HG02973 (cell line): ENCODE results near the gene GRK1.

Source experiments
- ATAC-seq: cut with Tn5 transposase; IDR thresholded peaks from one replicate; pipeline ENCODE4 v1.9.1; 2021; ENCODE audit warnings: moderate library complexity; ENCODE audit not compliant: unreplicated experiment

The GRK1 gene

DNA sequence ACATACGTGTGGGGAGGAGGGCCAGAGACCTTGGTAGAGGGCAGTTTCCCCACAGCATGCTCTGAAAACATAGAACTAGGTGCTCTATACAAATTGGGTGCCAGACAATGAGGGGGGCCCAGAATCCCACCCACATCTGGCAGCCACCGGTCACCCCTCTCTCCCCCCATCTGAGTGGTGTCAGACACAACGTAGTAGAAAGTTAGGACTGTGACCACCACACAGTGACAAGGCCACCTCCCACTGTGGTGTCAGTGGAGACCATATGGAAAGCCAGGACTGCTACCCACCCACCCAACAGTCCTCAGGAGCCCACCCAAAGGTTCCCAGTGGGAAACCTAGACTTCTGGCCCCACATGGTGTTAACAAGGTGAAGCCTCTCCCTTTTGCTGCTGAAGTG, 7.0 kb upstream of the GRK1 start:
- ATAC-seq, result no peak

GRCh38 chr13:113661509-113661908, 5.5 kb upstream of the GRK1 start:
- no peak for ATAC-seq

DNA sequence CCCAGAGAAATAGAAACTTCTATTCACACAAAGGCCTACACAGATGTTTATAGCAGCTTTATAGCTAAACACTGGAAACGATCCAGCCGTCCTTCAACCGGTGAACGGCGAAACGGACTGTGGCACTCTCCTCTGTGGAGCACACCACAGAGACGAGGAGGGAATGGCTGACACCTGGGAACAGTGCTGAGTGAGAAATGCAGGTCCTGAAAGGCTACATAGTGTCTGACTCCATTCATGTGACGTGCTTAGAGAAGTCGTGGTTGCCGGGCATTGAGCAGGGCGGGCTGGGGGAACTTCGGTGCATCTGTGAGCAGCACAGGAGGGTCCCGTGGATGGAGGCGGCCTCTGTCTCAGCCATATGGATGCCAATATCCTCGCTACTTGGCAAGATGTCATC, 3.1 kb upstream of the GRK1 start:
- no peak for ATAC-seq

- no peak for ATAC-seq
These were observed 2.0 kb upstream of the GRK1 start for GRCh38 chr13:113664751-113665596.

DNA sequence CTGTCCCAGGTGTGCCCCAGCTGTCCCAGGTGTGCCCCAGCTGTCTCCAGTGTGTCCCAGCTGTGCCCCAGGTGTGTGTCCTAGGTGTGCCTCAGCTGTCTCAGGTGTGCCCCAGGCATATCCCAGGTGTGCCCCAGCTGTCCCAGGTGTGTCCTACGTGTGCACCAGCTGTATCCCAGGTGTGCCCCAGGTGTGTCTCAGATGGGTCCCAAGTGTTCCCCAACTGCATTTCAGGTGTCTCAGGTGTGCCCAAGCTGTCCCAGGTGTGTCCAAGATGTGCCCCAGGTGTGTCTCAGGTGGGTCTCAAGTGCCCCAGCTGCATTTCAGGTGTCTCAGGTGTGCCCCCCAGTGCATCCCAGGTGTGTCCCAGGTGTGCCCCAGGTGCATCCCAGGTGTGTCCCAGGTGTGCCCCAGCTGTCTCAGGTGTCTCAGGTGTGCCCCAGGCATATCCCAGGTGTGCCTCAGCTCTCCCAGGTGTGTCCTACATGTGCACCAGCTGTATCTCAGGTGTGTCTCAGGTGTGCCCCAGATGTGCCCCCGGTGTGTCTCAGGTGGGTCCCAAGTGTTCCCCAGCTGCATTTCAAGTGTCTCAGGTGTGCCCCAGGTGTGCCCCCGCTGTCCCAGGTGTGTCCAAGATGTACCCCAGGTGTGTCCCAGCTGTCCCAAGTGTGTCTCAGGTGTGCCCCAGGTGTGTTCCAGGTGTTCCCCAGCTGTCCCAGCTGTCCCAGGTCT, 1.3 kb upstream of the GRK1 start:
- ATAC-seq, result no peak

DNA sequence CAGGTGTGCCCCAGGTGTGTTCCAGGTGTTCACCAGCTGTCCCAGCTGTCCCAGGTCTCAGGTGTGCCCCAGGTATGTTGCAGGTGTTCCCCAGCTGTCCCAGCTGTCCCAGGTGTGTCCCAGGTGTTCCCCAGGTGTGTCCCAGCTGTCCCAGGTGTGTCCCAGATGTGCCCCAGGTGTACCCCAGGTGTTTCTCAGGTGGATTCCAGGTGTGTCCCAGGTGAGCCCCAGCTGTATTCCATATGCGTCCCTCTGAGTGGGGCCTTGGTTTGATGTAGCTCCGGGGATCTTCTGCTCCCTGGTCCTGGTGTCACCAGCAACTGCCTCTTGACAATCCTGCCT, 719 bp upstream of the GRK1 start:
- ATAC-seq, result no peak

DNA sequence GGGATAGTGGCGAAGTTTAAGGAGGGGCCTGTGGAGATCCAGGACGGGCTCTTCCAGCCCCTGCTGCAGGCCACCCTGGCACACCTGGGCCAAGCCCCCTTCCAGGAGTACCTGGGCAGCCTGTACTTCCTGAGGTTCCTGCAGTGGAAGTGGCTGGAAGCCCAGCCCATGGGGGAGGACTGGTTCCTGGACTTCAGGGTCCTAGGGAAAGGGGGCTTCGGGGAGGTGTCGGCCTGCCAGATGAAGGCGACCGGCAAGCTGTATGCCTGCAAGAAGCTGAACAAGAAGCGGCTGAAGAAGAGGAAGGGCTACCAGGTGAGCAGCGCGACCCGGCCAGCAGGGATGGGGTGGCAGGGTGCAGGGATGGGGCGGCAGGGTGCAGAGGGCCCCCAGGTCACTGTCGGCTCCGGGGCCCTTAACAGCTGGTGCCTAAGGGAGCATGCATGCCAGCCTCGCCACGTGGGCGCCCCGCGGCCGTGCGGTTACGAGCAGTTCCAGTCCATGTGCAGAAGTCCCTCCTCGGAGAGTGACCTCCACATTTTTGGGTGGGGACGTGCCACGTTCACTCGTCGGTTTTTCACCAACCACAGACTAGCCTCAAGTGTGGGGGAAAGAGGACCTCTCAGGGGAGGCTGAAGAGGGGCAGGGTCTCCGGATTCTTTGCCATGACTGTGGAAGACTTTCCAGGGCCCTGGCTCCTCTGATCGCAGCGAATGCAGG, 912 bp downstream of the GRK1 start:
- no peak for ATAC-seq

- ATAC-seq, result no peak
These were observed 1.5 kb downstream of the GRK1 start for GRCh38 chr13:113668491-113668971.

DNA sequence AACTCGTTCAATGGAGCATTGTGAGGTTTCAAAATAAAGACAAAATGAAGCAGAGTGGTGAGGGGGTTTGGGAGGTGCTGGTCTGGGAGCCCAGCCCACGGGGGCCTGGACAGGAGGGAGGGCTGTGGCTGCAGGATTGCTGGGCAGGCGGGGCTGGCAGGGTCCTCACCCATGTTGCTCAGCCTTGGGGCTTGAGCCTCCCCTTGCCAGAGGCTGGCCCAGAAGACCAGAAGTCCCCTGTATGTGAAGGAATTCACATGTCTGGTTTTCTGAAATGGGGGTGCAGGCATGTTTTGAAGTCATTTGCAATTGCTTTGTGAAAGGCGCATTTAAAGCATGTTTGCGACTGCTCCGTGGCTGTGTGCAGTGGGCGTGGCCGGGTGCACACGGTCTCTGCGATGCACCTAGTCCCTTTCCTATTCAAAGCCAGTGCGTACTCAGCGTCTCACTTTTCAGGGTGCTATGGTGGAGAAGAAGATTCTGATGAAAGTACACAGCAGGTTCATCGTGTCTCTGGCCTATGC, 2.3 kb downstream of the GRK1 start:
- ATAC-seq, result no peak

DNA sequence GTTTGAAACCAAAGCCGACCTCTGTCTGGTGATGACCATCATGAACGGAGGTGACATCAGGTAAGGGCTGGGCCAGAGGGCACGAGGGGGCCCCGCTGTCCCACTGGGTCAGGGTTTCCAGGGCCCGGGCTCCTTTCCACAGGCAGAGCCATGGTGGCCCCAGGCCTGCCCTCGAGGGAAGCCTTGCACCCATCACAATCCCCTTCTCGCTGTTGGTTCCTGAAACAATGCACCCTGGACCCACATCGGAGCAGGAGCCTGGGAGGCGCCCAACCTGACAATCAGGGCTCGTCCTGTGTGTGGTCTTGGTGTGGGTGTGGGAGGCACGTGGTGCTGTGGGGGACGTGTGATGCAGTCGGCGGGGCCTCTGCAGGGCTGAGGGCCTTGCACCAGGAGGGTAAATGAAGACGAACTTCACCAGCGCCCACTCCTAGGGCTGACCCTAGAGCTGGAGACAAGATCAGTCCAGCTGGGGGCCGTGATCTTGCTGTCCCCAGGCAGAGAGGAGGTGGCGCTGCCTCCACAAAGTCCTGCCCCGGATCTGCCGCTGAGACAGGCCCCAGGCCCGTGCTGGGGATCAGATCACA, 2.8 kb downstream of the GRK1 start:
- no peak for ATAC-seq

DNA sequence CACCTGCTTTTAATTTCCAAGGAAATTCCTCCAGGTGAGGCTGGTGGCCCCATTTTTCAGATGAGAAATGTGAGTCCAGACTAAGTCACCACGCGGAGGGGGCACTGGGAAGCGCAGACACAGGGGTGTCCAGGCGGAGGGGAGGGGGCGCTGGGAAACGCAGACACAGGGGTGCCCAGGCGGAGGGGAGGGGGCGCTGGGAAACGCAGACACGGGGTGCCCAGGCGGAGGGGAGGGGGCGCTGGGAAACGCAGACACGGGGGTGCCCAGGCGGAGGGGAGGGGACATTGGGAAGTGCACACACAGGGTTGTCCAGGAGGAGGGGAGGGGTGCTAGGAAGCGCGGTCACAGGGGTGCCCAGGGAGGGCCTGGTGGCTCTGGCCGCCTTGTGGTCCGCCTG, 3.5 kb downstream of the GRK1 start:
- ATAC-seq, result no peak

GRCh38 chr13:113671066-113672001, 4.3 kb downstream of the GRK1 start:
- ATAC-seq, result no peak

GRCh38 chr13:113672002-113672651, 5.1 kb downstream of the GRK1 start:
- no peak for ATAC-seq

DNA sequence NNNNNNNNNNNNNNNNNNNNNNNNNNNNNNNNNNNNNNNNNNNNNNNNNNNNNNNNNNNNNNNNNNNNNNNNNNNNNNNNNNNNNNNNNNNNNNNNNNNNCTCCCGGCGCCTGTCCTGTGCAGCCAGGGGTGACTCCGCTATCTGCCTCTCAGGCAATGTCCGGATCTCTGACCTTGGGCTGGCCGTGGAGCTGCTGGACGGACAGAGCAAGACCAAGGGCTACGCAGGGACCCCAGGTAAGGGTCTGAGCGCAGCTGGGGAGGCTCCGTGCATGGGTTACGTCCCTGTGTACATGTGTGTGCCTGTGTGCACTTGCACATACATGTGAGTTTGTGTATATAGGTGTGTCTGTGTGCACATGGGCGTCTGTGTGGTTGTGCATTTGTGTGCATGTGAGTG, 55.9 kb downstream of the GRK1 start:
- ATAC-seq, result no peak

DNA sequence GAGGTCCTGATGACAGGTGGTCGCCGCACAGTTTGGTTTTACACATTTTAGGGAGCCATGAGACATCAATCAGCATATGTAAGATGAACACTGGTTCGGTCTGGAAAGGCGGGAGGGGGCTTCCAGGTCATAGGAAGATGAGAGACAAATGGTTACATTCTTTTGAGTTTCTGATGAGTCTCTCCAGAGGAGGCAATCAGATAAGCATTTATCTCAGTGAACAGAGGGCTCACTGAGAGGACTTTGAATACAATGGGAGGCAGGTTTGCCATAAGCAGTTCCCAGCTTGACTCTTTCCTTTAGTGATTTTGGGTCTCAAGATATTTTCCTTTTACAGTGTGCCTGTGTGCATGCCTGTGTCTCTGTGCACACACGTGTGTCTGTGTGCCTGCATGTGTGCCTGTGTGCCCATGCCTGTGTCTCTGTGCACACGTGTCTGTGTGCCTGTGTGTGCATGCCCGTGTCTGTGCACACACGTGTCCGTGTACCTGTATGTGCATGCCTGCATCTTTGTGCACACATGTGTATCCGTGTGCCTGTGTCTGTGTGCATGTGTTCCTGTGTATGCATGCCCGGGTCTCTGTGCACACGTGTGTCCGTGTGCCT, 56.5 kb downstream of the GRK1 start:
- no peak for ATAC-seq

GRCh38 chr13:113724016-113724758, 57.2 kb downstream of the GRK1 start:
- ATAC-seq, result no peak

GRCh38 chr13:113724780-113725315, 57.8 kb downstream of the GRK1 start:
- ATAC-seq, result peak; percentile 92
